Activated CD4-positive, alpha-beta memory T cell treated with anti-CD3 and anti-CD28 coated beads for 36 hours (primary cell): ENCODE data around the gene UBXN10. TPM values are rescaled to one million over a fixed set of nuclear protein-coding genes. Genes with fewer than 3 reads are reported as not detected.
"Not testable (repeated sequence)": the region's sequence is repeated elsewhere in the genome, so short reads cannot be mapped to it uniquely, and the experiment has no call there.

Source experiments
- CTCF ChIA-PET: fragments of 350-600 bp; sonication (Branson Sonifier 250); formaldehyde crosslinking; loops from one replicate; lab custom pipeline; 2021; ENCODE audit warnings: antibody characterized with exemption, inconsistent platforms; lab: Charles Lee
- POLR2A ChIA-PET: fragments of 350-600 bp; sonication (Branson Sonifier 250); formaldehyde crosslinking; loops from one replicate; lab custom pipeline; 2021; ENCODE audit warnings: antibody characterized with exemption; lab: Charles Lee
- DNase-seq: peaks from one replicate; pipeline ENCODE4 v3.0.0-alpha.2; 2020
- H3K27ac Mint-ChIP-seq: one replicate; pipeline ENCODE4 v1.8.0; 2021; ENCODE audit warnings: mixed read lengths
- H3K27me3 Mint-ChIP-seq: one replicate; pipeline ENCODE4 v1.8.0; 2021; ENCODE audit warnings: mixed read lengths
- H3K36me3 Mint-ChIP-seq: one replicate; pipeline ENCODE4 v1.8.0; 2021; ENCODE audit warnings: mixed read lengths
- H3K4me1 Mint-ChIP-seq: one replicate; pipeline ENCODE4 v1.8.0; 2021; ENCODE audit warnings: low read depth, mixed read lengths
- H3K4me3 Mint-ChIP-seq: one replicate; pipeline ENCODE4 v1.8.0; 2021; ENCODE audit warnings: mild to moderate bottlenecking, mixed read lengths
- H3K9me3 Mint-ChIP-seq: one replicate; pipeline ENCODE4 v1.8.0; 2021; ENCODE audit warnings: mixed read lengths
- intact Hi-C: fragments of 100-400 bp; cut with micrococcal nuclease; formaldehyde crosslinking; loops from one replicate; pipeline ENCODE4 v1.15.1; 2023
- total RNA-seq, 2 experiments: library from RNA; stranded (reverse); gene quantifications; one replicate each; pipeline ENCODE4 v1.2.3, GENCODE V29; 2021

Gene UBXN10
- total RNA-seq, 2 experiments from 2014 or later = 0.53 to 0.55 TPM

GRCh38 chr1:20232564-20232963, 46.7 kb downstream of the UBXN10 start:
- CTCF ChIA-PET = interaction anchor here (0.6 to 2.7 kb wide), 4 partner anchors 17 to 262 kb away, joined by 3 to 13 read pairs (median 4); no protein-coding TSS in a partner anchor
- H3K27ac Mint-ChIP-seq, POLR2A ChIA-PET, H3K4me1 Mint-ChIP-seq, H3K4me3 Mint-ChIP-seq, H3K36me3 Mint-ChIP-seq, H3K9me3 Mint-ChIP-seq, DNase-seq: not testable (repeated sequence)
- intact Hi-C loops = loop anchor here (5.0 kb wide), 1 partner anchor 90 kb away; no protein-coding TSS in a partner anchor
- peaks cover 48% of the 10 kb centered on the region for H3K27me3 Mint-ChIP-seq

- H3K4me3 Mint-ChIP-seq = no peak overlapping the region
- intact Hi-C loops = loop anchor here (5.0 kb wide), 1 partner anchor 89 kb away; no protein-coding TSS in a partner anchor
- no peaks in the 10 kb centered on the region for H3K9me3 Mint-ChIP-seq
- CTCF ChIA-PET = interaction anchor here (0.7 to 2.7 kb wide), 5 partner anchors 9 to 261 kb away, joined by 3 to 13 read pairs (median 3); no protein-coding TSS in a partner anchor
- H3K27ac Mint-ChIP-seq = no peak overlapping the region
- H3K4me1 Mint-ChIP-seq = no peaks in the 10 kb centered on the region
- no peaks in the 10 kb centered on the region for H3K36me3 Mint-ChIP-seq
- DNase-seq = no peak
- POLR2A ChIA-PET = no interaction called here
- H3K27me3 Mint-ChIP-seq = peaks cover 41% of the 10 kb centered on the region
Observed at GRCh38 chr1:20233394-20233793, 47.5 kb downstream of the UBXN10 start.

GRCh38 chr1:20233866-20234265, 48.0 kb downstream of the UBXN10 start:
- intact Hi-C loops = loop anchor here (5.0 kb wide), 1 partner anchor 88 kb away; no protein-coding TSS in a partner anchor

GRCh38 chr1:20234788-20235535, 49.1 kb downstream of the UBXN10 start:
- Mint-ChIP-seq H3K27me3 (peaks cover 37% of the 10 kb centered on the region), H3K4me1 (no peaks in the 10 kb centered on the region), H3K4me3 (no peak overlapping the region), H3K36me3 (no peaks in the 10 kb centered on the region), H3K9me3 (no peaks in the 10 kb centered on the region), H3K27ac (no peak overlapping the region)
- DNase-seq = no peak
- intact Hi-C loops = loop anchor here (5.0 kb wide), 1 partner anchor 87 kb away; no protein-coding TSS in a partner anchor
- ChIA-PET CTCF (interaction anchor here (1.0 to 2.7 kb wide), 4 partner anchors 22 to 259 kb away, joined by 3 to 13 read pairs (median 4); no protein-coding TSS in a partner anchor), POLR2A (interaction anchor here (0.7 kb wide), 1 partner anchor 19 kb away, joined by 3 read pairs; no protein-coding TSS in a partner anchor)

More at GRCh38 chr1:20233866-20234265, 48.0 kb downstream of the UBXN10 start:
- POLR2A ChIA-PET = no interaction called here
- H3K36me3 Mint-ChIP-seq = no peaks in the 10 kb centered on the region
- no peak overlapping the region for H3K4me3 Mint-ChIP-seq
- no peaks in the 10 kb centered on the region for H3K4me1 Mint-ChIP-seq
- H3K9me3 Mint-ChIP-seq = no peaks in the 10 kb centered on the region
- no peak for DNase-seq
- peaks cover 37% of the 10 kb centered on the region for H3K27me3 Mint-ChIP-seq
- no peak overlapping the region for H3K27ac Mint-ChIP-seq
- CTCF ChIA-PET = interaction anchor here (1.0 to 2.7 kb wide), 5 partner anchors 8 to 261 kb away, joined by 3 to 13 read pairs (median 3); no protein-coding TSS in a partner anchor

- Mint-ChIP-seq H3K27me3 (peaks cover 42% of the 10 kb centered on the region), H3K9me3 (no peaks in the 10 kb centered on the region), H3K4me1 (no peaks in the 10 kb centered on the region), H3K27ac (no peak overlapping the region), H3K4me3 (no peak overlapping the region), H3K36me3 (no peaks in the 10 kb centered on the region)
- intact Hi-C loops = no loop called here
- ChIA-PET CTCF (interaction anchor here (1.6 kb wide), 1 partner anchor 25 kb away, joined by 3 read pairs; no protein-coding TSS in a partner anchor), POLR2A (no interaction called here)
- DNase-seq = no peak
Observed at GRCh38 chr1:20237646-20238045, 51.8 kb downstream of the UBXN10 start.

GRCh38 chr1:20240012-20240411, 54.1 kb downstream of the UBXN10 start:
- Mint-ChIP-seq H3K36me3 (no peaks in the 10 kb centered on the region), H3K9me3 (no peaks in the 10 kb centered on the region), H3K4me1 (no peaks in the 10 kb centered on the region), H3K27me3 (peaks cover 24% of the 10 kb centered on the region), H3K27ac (no peak overlapping the region), H3K4me3 (no peak overlapping the region)
- ChIA-PET POLR2A (no interaction called here), CTCF (interaction anchor here (1.4 kb wide), 1 partner anchor 27 kb away, joined by 5 read pairs; no protein-coding TSS in a partner anchor)
- intact Hi-C loops = no loop called here
- no peak for DNase-seq

- DNase-seq = no peak
- no peaks in the 10 kb centered on the region for H3K36me3 Mint-ChIP-seq
- H3K27me3 Mint-ChIP-seq = peaks cover 19% of the 10 kb centered on the region
- H3K4me1 Mint-ChIP-seq = peaks cover under 1% of the 10 kb centered on the region
- intact Hi-C loops = no loop called here
- H3K27ac Mint-ChIP-seq = no peak overlapping the region
- H3K4me3 Mint-ChIP-seq = no peak overlapping the region
- H3K9me3 Mint-ChIP-seq = no peaks in the 10 kb centered on the region
- CTCF ChIA-PET = interaction anchor here (0.9 to 1.2 kb wide), 3 partner anchors 9 to 134 kb away, joined by 3 read pairs; no protein-coding TSS in a partner anchor
- POLR2A ChIA-PET = no interaction called here
Observed at GRCh38 chr1:20242890-20243479, 57.1 kb downstream of the UBXN10 start.

Other genes with a start within 250 kb of the UBXN10 start
- gene PLA2G2A, start 206.5 kb upstream of the UBXN10 start, total RNA-seq = not detected
- not detected for gene PLA2G5, start 115.9 kb upstream of the UBXN10 start, total RNA-seq
- gene PLA2G2D, start 66.6 kb upstream of the UBXN10 start, total RNA-seq = under 1 TPM in 1 of 2 experiments, not detected in 1; 0.07 TPM
- not detected for gene PLA2G2F, start 46.8 kb upstream of the UBXN10 start, total RNA-seq
- gene PLA2G2C, start 422 bp downstream of the UBXN10 start, total RNA-seq = under 1 TPM; 0.43 to 0.44 TPM
- not detected for gene VWA5B1, start 104.8 kb downstream of the UBXN10 start, total RNA-seq